Measurements from ENCODE around the gene GALNT18.

DNA sequence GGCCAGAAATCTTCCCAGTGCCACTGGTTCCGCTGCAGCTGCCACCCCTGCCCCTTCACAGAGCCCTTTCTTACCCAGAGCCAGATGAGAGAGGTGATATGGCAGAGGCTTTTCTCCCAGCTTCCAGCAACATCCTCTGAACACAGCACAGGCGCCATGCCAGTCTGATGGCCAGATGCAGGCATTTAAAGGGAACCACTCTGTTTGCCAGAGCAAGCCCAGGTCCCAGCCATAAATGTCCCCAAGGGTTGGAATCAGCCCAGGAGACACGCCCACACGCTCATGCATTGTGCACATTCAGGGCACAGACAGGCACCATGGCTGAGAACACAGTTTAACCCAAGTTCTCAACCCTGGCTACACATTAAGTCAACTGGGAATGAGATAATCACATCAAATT is 154.5 kb downstream of the GALNT18 start:
- TF ChIP-seq EZH2phosphoT487 (conservative IDR thresholded peaks at IDR 0.05; ENCODE audit: low read length) (no peak), CTCF (IDR thresholded peaks at IDR 0.05; ENCODE audit: insufficient read depth, low read length, poor library complexity, severe bottlenecking) (no peak)

Measured in SU-DHL-6 (cell line).